GM21367 (cell line): ENCODE data around the gene CTF1.
"Not testable (repeated sequence)": the region's sequence is repeated elsewhere in the genome, so short reads cannot be mapped to it uniquely, and the experiment has no call there.

ENCODE experiments used
- ATAC-seq: cut with Tn5 transposase; IDR thresholded peaks from one replicate; pipeline ENCODE4 v1.9.1; 2021; ENCODE audit not compliant: unreplicated experiment

Gene CTF1

GRCh38 chr16:30896261-30896888 lies at the start of gene CTF1:
TSS of gene CTF1 (plus strand) at chr16:30896614. CDS start at chr16:30896644, 30 bp downstream.
- no peak for ATAC-seq

- no peak for ATAC-seq
Observed at GRCh38 chr16:30846649-30847402, 49.6 kb upstream of the CTF1 start.

GRCh38 chr16:30850246-30850645 lies 46.2 kb upstream of the CTF1 start:
- no peak for ATAC-seq

GRCh38 chr16:30853758-30854157 lies 42.7 kb upstream of the CTF1 start:
- ATAC-seq = no peak

- ATAC-seq = no peak
Observed at GRCh38 chr16:30858111-30858495, 38.3 kb upstream of the CTF1 start.

- ATAC-seq = no peak
Observed at GRCh38 chr16:30858829-30859423, 37.5 kb upstream of the CTF1 start.

GRCh38 chr16:30860729-30861128 lies 35.7 kb upstream of the CTF1 start:
- ATAC-seq = not testable (repeated sequence)

- not testable (repeated sequence) for ATAC-seq
Observed at GRCh38 chr16:30863178-30863577, 33.2 kb upstream of the CTF1 start.

- ATAC-seq = no peak
Observed at GRCh38 chr16:30866031-30866430, 30.4 kb upstream of the CTF1 start.

- no peak for ATAC-seq
Observed at GRCh38 chr16:30867747-30868146, 28.7 kb upstream of the CTF1 start.

- ATAC-seq = no peak
Observed at GRCh38 chr16:30870904-30871303, 25.5 kb upstream of the CTF1 start.

- no peak for ATAC-seq
Observed at GRCh38 chr16:30874244-30874820, 22.1 kb upstream of the CTF1 start.

GRCh38 chr16:30874821-30875717 lies 21.3 kb upstream of the CTF1 start:
- peak; percentile 46 for ATAC-seq

- ATAC-seq = no peak
Observed at GRCh38 chr16:30875871-30876801, 20.3 kb upstream of the CTF1 start.

- no peak for ATAC-seq
Observed at GRCh38 chr16:30876867-30877266, 19.5 kb upstream of the CTF1 start.

- no peak for ATAC-seq
Observed at GRCh38 chr16:30882429-30883310, 13.7 kb upstream of the CTF1 start.

- no peak for ATAC-seq
Observed at GRCh38 chr16:30884760-30885159, 11.7 kb upstream of the CTF1 start.

GRCh38 chr16:30885196-30885595 lies 11.2 kb upstream of the CTF1 start:
- ATAC-seq = no peak

- no peak for ATAC-seq
Observed at GRCh38 chr16:30886145-30886544, 10.3 kb upstream of the CTF1 start.
